RCC 7860 (cell line): ENCODE data around the gene MAPK12.
"Not testable (repeated sequence)": the region's sequence is repeated elsewhere in the genome, so short reads cannot be mapped to it uniquely, and the experiment has no call there.

ENCODE experiments used
- DNase-seq: peaks from one replicate; pipeline ENCODE4 v3.0.0-alpha.2; 2015; ENCODE audit warnings: low spot score
- FAIRE-seq: peaks from 2 replicates; lab custom pipeline; 2012; peaks lifted over from hg19 to GRCh38; lab: Jason Lieb, UNC

The MAPK12 gene

GRCh38 chr22:50217543-50218152 is 43.8 kb downstream of the MAPK12 start:
- DNase-seq, result no peak

GRCh38 chr22:50216684-50217520 is 44.6 kb downstream of the MAPK12 start:
- DNase-seq, result no peak
- FAIRE-seq, result no peak

More at GRCh38 chr22:50217543-50218152, 43.8 kb downstream of the MAPK12 start:
- no peak for FAIRE-seq

- FAIRE-seq (no peak), DNase-seq (no peak)
Observed at GRCh38 chr22:50216055-50216683, 45.3 kb downstream of the MAPK12 start.

DNA sequence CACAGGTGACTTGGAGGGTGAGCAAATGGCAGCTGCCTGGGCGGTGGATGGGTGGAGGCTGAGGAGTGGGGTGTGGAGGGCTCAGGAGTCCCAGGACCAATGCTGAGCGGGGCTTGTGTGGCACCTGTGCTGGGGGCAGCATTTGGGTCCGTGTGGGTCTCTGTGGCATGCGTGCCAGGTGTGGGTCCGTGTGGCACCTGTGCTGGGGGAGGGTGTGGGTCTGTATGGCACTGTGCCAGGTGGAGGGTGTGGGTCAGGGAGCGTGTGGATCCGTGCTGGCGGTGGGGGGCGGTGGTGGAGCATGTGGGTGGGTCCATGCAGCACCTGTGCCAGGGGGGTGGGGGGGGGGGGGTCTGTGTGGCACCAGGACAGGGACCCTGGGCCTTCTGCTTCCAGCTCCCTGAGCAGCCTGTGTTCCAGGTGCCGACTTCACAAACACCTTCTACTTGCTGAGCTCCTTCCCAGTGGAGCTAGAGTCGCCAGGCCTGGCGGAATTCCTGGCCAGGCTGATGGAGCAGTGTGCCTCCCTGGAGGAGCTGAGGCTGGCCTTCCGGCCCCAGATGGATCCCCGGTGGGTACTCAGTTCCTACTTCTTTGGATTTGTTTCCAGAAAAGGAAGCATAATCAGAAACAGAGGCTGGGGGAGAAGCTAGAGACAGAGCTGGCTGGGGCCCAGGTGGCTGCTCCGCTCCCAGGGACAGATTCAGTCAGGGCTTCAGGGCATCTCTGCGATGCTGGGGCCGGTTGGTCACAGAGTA is 46.0 kb downstream of the MAPK12 start:
- FAIRE-seq, result no peak
- DNase-seq, result no peak

GRCh38 chr22:50213263-50213662 is 48.2 kb downstream of the MAPK12 start:
- FAIRE-seq, result no peak

DNA sequence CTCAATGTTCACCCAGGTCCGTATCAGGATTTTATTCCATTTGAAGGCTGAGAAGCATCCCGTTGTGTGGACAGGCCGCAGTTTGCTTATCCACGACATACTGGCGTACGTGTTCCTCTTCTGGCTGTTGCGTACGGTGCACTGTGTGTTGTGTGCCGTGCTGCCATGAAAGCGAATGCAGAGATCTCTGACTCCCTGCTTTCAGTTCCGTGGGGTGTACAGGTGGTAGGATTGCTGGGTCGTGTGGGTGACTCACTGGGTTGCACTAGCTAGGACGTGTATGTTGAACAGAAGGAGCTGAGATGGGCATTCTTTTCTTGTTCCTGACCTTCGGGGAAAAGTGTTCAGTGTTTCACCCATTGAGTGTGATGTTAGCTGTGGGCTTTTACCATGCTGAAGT is 50.3 kb downstream of the MAPK12 start:
- FAIRE-seq, result no peak
- DNase-seq, result no peak

More at GRCh38 chr22:50213263-50213662, 48.2 kb downstream of the MAPK12 start:
- DNase-seq, result no peak

DNA sequence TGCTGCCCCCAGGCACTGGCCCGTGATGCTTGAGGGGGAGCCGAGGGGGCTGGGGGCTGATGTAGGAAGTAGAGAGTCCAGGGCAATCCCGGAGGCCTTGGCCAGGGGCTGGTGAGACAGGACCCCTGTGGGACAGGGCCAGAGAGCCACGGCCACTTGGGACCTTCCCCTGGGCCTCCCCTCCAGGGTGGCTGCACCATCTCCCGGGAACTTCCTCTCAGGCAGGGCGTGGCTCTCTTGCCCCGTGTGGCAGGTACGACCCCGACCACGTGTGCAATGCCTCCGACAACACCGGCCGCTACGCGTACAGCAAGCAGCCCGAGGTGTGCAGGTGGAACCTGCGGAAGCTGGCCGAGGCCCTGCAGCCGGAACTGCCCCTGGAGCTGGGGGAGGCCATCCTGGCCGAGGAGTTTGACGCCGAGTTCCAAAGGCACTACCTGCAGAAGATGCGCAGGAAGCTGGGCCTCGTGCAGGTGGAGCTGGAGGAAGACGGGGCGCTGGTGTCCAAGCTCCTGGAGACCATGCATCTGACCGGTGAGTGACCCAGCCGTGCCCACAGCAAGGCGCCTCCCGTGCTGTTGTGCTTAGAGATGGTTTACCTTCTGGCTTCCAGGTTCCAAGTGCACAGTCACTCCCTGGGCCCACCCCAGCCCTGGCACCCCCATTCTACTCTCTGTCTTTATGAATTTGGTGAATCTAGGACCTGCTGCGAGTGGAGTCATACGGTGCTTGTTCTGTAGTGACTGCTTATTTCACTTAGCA is 50.9 kb downstream of the MAPK12 start:
- DNase-seq, result no peak
- no peak for FAIRE-seq

GRCh38 chr22:50209893-50210292 is 51.6 kb downstream of the MAPK12 start:
- no peak for FAIRE-seq
- DNase-seq, result peak; percentile 24

GRCh38 chr22:50208939-50209892 is 52.3 kb downstream of the MAPK12 start:
- DNase-seq (no peak), FAIRE-seq (no peak)

- DNase-seq, result no peak
- FAIRE-seq, result no peak
Observed at GRCh38 chr22:50208430-50208938, 53.0 kb downstream of the MAPK12 start.

- no peak for DNase-seq
- no peak for FAIRE-seq
Observed at GRCh38 chr22:50207383-50208140, 53.9 kb downstream of the MAPK12 start.

DNA sequence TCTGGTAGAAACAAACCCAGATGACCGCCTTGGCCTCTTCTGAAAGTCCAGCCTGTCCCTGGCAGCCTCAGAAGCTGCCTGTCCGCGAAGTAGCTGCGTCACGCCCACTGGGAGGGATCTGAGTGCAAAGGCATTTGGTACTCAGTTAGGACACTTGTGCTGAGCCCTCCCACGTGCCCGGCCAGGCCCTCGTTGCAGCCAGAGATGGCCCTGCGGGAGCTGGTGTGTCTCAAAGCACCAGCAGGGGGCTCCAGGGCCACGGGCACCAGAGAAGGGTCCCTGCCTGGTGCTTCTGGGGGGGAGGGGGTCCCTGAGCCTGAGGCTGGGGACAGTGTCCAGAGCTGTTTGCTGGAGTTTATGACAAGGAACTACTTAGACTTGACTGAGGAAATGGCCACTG is 54.9 kb downstream of the MAPK12 start:
- no peak for FAIRE-seq
- no peak for DNase-seq

GRCh38 chr22:50205781-50206569 is 55.5 kb downstream of the MAPK12 start:
- FAIRE-seq, result no peak

DNA sequence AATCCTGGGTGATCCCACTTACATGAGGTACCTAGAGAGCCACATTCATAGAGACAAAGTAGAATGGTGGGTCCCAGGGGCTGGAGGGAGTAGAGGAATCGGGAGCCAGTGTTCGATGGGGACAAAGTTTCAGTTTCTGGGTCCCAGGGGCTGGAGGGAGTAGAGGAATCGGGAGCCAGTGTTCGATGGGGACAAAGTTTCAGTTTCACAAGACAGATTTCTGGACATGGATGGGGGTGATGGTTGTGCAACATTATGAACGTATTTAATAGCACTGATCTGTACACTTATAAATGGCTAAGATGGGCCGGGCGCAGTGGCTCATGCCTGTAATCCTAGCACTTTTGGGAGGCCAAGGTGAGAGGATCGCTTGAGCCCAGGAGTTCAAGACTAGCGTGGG is 56.5 kb downstream of the MAPK12 start:
- not testable (repeated sequence) for FAIRE-seq, DNase-seq

More at GRCh38 chr22:50205781-50206569, 55.5 kb downstream of the MAPK12 start:
- no peak for DNase-seq

DNA sequence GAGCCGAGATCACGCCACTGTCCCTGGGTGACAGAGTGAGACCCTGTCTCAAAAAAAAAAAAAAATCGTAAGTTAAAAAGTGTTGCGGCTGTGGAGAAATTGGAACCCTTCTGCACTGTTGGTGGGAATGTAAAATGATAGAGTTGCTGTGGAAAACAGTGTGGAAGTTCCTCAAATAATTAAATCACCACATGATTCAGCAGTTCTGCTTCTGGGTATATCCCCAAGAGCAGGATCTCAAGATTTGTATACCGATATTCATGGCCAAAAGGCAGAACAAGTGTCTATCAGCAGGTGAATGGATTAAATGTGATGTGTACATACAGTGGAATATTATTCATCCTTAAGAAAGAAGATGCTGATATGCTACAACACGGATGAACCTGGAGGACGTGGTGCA is 56.9 kb downstream of the MAPK12 start:
- DNase-seq (no peak), FAIRE-seq (no peak)

DNA sequence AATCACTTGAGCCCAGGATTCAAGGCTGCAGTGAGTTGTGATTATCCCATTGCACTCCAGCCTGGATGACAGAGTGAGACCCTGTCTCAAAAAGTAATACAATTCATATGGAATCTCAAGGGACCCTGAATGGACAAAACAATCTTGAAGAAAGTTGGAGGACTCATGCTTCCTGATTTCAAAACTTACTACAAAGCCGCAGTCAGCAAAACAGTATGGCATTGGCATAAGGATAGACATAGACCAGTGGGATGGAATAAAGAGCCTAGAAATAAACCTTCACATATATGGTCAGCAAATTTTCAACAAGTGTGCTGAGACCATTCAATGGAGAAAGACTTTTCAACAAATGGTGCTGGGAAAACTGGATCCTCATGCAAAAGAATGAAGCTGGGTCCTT is 58.2 kb downstream of the MAPK12 start:
- DNase-seq (no peak), FAIRE-seq (no peak)
